Glutamatergic neuron (in vitro differentiated cells): ENCODE measurements around the gene TMEM259. TPM values are rescaled to one million over a fixed set of nuclear protein-coding genes. Genes with fewer than 3 reads are reported as not detected.

Experiments used
- DNase-seq: peaks from one replicate; pipeline ENCODE4 v3.0.0; 2022
- H3K27ac Mint-ChIP-seq: one replicate; pipeline ENCODE4 v1.8.0; 2020; ENCODE audit warnings: mild to moderate bottlenecking, mixed read lengths, inconsistent platforms; ENCODE audit not compliant: unreplicated experiment
- H3K27me3 Mint-ChIP-seq: one replicate; pipeline ENCODE4 v1.8.0; 2020; ENCODE audit warnings: mild to moderate bottlenecking, moderate library complexity, mixed read lengths, inconsistent platforms; ENCODE audit not compliant: unreplicated experiment
- H3K36me3 Mint-ChIP-seq: one replicate; pipeline ENCODE4 v1.8.0; 2020; ENCODE audit warnings: mild to moderate bottlenecking, mixed read lengths, inconsistent platforms; ENCODE audit not compliant: unreplicated experiment
- H3K4me1 Mint-ChIP-seq: one replicate; pipeline ENCODE4 v1.8.0; 2020; ENCODE audit warnings: mild to moderate bottlenecking, low read depth, mixed read lengths, inconsistent platforms; ENCODE audit not compliant: unreplicated experiment
- H3K4me3 Mint-ChIP-seq: one replicate; pipeline ENCODE4 v1.8.0; 2020; ENCODE audit warnings: mild to moderate bottlenecking, mixed read lengths, inconsistent platforms; ENCODE audit not compliant: unreplicated experiment
- H3K9me3 Mint-ChIP-seq: one replicate; pipeline ENCODE4 v1.8.0; 2020; ENCODE audit warnings: mild to moderate bottlenecking, moderate library complexity, mixed read lengths, inconsistent platforms; ENCODE audit not compliant: unreplicated experiment
- total RNA-seq: library from RNA; stranded (reverse); fragmentation: NEBNext Ultra II Directional; extraction: Animal tissue kit (Norgen Biotek cat#: 25700); gene quantifications from one replicate; pipeline ENCODE4 v1.2.1, GENCODE V29; 2021; ENCODE audit not compliant: unreplicated experiment
- TF ChIP-seq, protein P1 (sequence below): fragments of 200-600 bp; sonication (generic); IDR thresholded peaks from one replicate; pipeline ENCODE4 v1.5.0; 2021; ENCODE audit not compliant: partially characterized antibody, unreplicated experiment

TMEM259 gene
- total RNA-seq, 1 donor from 2014 or later: 222 TPM

DNA sequence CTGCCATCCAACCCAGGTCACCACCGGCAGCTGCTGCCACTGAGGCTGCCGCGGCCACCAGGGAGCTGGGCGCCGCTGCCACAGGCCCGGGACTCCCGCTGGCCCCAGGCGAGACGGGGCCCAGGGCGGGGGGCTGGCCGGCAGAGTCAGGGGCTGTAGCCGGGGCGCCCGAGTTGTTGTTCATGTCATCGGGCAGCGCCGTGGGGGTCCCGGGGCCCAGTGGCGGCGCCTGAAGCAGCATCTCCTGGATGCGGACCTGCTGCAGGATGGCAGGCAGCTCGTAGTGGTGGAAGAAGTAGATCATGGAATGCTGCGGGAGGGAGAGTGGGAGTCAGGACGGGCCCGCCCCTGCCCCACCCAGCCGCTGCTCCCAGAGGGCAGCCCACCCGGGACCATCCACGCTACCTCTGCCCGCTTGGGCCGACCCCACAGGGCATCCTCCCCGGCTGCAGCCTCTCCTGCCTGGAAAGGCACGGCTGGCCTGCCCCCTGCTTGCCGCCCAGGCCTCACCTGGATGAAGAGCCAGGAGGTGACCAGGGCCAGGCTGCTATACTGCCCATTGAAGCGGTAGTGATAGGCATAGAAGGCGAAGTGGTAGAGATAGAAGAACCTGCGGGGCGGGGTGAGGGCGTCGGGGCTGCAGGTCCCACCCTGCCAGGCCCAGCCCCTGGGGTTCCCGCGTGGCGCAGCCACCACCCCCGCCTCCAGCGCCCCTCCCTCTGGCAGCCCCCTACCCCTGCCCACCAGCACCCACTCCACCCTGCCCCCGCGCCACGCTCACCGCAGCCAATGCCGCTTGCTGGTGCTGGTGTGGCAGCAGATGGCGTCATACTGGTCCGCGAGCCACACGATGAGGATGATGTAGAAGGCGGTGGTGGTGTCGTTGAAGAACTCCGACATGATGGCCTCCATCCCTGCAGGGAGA is 10.1 kb downstream of the TMEM259 start:
- peaks cover 1% of the 10 kb centered on the region for H3K9me3 Mint-ChIP-seq
- TF ChIP-seq, protein P1, sequence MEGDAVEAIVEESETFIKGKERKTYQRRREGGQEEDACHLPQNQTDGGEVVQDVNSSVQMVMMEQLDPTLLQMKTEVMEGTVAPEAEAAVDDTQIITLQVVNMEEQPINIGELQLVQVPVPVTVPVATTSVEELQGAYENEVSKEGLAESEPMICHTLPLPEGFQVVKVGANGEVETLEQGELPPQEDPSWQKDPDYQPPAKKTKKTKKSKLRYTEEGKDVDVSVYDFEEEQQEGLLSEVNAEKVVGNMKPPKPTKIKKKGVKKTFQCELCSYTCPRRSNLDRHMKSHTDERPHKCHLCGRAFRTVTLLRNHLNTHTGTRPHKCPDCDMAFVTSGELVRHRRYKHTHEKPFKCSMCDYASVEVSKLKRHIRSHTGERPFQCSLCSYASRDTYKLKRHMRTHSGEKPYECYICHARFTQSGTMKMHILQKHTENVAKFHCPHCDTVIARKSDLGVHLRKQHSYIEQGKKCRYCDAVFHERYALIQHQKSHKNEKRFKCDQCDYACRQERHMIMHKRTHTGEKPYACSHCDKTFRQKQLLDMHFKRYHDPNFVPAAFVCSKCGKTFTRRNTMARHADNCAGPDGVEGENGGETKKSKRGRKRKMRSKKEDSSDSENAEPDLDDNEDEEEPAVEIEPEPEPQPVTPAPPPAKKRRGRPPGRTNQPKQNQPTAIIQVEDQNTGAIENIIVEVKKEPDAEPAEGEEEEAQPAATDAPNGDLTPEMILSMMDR: no peak
- H3K4me1 Mint-ChIP-seq: peaks cover under 1% of the 10 kb centered on the region
- peaks cover 3% of the 10 kb centered on the region for H3K27me3 Mint-ChIP-seq
- no peak overlapping the region for H3K27ac Mint-ChIP-seq
- DNase-seq: peak; percentile 18
- H3K36me3 Mint-ChIP-seq: no peaks in the 10 kb centered on the region
- H3K4me3 Mint-ChIP-seq: no peak overlapping the region

DNA sequence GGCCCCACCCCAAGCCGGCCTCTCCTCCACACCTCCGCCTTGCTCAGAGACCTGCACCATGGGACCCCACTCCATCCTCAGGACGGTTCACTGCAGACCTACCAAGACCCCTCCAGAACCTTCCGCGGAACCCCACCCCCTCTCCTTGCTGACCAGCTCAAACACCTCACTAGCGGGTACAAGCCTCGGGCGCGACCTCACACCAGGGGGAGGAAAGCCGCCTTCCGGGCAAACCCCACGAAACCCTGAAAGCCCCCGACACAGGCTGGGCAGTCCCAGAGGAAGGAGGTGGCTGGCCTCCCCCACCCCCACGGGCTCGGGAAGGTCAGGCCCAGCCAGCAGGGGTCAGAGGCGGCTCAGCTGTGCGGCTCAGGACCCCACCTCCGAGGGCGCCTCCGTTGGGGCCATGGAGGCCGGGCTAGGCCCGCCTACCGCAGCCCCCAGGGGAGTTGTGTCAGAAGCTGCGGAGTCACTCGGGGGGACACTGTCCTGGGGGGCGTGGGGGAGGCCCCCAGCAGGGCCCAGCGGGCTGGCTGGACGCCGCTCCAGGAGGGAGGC is 10.9 kb downstream of the TMEM259 start:
- Mint-ChIP-seq H3K27ac (no peak overlapping the region), H3K9me3 (peaks cover 3% of the 10 kb centered on the region)

DNA sequence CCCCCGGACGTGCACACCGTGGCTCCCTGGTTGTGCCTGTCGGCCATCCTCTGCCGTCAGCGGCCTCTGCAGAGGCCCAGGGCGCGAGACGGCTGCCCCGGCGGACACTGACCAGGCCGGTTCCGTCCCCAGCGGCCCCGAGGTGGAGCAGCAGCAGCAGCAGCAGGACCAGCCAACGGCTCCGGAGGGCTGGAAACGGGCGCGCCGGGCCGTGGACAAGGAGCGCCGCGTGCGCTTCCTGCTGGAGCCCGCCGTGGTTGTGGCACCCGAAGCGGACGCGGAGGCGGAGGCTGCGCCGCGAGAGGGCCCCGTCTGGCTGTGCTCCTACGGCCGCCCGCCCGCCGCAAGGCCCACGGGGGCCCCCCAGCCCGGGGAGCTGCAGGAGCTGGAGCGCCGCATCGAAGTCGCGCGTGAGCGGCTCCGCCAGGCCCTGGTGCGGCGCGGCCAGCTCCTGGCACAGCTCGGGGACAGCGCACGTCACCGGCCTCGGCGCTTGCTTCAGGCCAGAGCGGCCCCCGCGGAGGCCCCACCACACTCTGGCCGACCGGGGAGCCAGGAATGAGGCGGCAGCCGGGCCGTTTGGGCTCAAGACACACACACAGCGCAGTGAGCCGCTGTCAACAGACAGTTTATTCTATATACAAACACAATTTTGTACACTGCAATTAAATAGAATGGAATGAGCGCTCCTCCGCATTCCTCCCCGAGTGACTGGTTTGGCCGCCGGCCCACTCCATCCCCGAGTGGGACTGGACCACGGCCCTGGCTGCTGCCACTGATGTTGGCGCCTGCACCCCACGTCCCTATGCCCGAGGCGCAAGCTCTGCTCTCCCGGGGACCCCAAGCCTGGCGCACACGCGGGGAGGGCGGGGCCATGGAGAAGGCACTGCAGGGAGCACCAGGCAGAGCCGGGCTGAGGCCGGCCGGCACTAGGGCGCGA is 11.6 kb downstream of the TMEM259 start:
- DNase-seq: peak; percentile 21
- Mint-ChIP-seq H3K4me1 (no peaks in the 10 kb centered on the region), H3K4me3 (no peak overlapping the region), H3K9me3 (peaks cover 3% of the 10 kb centered on the region), H3K27me3 (peaks cover 5% of the 10 kb centered on the region), H3K27ac (no peak overlapping the region), H3K36me3 (no peaks in the 10 kb centered on the region)
- TF ChIP-seq, protein P1: no peak

More for the DNA sequence above, 10.9 kb downstream of the TMEM259 start:
- Mint-ChIP-seq H3K4me1 (no peaks in the 10 kb centered on the region), H3K27me3 (peaks cover 4% of the 10 kb centered on the region), H3K4me3 (no peak overlapping the region), H3K36me3 (no peaks in the 10 kb centered on the region)
- peak; percentile 32 for DNase-seq
- TF ChIP-seq, protein P1: no peak

DNA sequence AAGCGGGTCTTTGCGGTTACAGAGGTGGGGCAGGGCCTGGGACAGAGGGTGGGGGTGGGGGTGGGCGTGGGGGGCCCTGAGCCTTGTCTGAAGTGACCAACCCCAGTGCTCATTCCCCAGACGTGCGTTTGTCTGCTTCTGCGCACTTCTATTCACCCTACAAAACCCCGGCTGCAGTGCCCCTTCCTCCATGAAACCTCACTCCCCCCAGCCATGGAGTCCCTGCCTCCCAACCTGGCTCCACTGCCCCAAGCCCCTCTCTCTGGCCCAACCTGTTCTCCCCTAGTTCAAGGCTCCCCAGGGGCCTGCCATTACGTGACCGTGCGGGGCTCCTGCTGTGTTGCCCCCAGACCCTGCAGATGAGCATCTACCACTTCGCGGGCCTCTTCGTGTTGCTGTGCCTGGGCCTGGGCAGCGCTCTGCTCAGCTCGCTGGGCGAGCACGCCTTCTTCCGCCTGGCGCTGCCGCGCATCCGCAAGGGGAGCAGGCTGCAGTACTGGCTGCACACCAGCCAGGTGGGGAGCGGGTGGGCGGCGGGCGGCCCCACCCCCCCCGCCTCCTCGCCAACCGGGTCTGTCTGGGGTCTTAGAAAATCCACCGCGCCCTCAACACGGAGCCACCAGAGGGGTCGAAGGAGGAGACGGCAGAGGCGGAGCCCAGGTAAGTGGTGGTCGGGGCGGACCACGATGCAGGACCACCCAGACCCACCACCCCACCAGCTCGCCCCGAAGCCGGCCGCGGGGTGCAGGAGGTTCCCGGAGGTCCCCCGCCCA is 12.5 kb downstream of the TMEM259 start:
- TF ChIP-seq, protein P1: no peak
- H3K27me3 Mint-ChIP-seq: peaks cover 9% of the 10 kb centered on the region
- DNase-seq: peak; percentile 13
- no peak overlapping the region for H3K4me3 Mint-ChIP-seq
- H3K9me3 Mint-ChIP-seq: peaks cover 4% of the 10 kb centered on the region
- H3K27ac Mint-ChIP-seq: no peak overlapping the region
- no peaks in the 10 kb centered on the region for H3K4me1 Mint-ChIP-seq
- no peaks in the 10 kb centered on the region for H3K36me3 Mint-ChIP-seq
